NT2/D1 (cell line): ENCODE results near the gene RBBP4.

Source experiments
- SUZ12 ChIP-seq: IDR thresholded peaks from 2 replicates; pipeline ENCODE4 v1.6.1; 2011; ENCODE audit not compliant: insufficient read length, insufficient read depth; ENCODE audit errors: extremely low read depth
- YY1 ChIP-seq: IDR thresholded peaks from 2 replicates; pipeline ENCODE4 v1.6.1; 2011; ENCODE audit not compliant: insufficient read length, insufficient read depth
- ZNF274 ChIP-seq: IDR thresholded peaks from 2 replicates; pipeline ENCODE4 v1.6.1; 2011; ENCODE audit warnings: mild to moderate bottlenecking, low read depth, low read length

DNA sequence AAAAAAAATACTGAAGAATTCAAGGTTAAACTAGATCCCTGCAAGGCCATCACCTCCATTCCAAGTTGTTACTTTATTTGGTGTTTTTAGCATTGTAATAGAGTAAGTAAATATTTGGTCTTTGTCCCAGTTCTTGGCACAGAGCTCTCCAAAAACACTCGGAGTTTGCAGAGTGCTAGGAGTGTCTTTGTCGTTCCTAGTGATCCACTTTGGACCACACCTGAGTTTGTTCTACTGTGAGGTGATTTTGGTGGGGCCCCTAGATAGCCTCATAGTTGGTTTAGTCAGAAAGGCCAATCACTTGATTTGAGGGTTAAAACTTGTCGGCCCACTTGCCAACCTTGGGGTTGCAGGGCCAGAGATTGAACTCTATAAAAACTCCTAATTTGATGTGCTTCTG lies 25.9 kb downstream of the RBBP4 start:
- TF ChIP-seq YY1 (no peak), SUZ12 (no peak), ZNF274 (no peak)
